Measurements from ENCODE around the gene GPC6. TPM values are rescaled to one million over a fixed set of nuclear protein-coding genes. Genes with fewer than 3 reads are reported as not detected.

Gene GPC6
- total and polyA plus RNA-seq, 2 experiments from 2014 or later, result 14.4 to 20.8 TPM

GRCh38 chr13:93307651-93308050 lies 81.0 kb downstream of the GPC6 start:
- 85 to 86% methylated on average over 5 of the region's 5 CpGs for WGBS, 2 experiments (ENCODE audit: low coverage in 1 of 2, low lambda C conversion rate in 2 of 2, missing lambda C conversion rate in 2 of 2)
- in situ Hi-C loops (cut with MboI), result no loop called here
- DNase-seq, result peak; percentile 20

GRCh38 chr13:93309886-93310523 lies 83.4 kb downstream of the GPC6 start:
- in situ Hi-C loops (cut with MboI), result no loop called here
- H3K4me2 ChIP-seq (ENCODE audit: unreplicated experiment), result peak overlapping the region; percentile 2

More at GRCh38 chr13:93307651-93308050, 81.0 kb downstream of the GPC6 start:
- H3K4me2 ChIP-seq (ENCODE audit: unreplicated experiment), result peak overlapping the region; percentile 53
- H4K20me1 ChIP-seq (ENCODE audit: insufficient read depth), result no peaks in the 10 kb centered on the region
- H3K27ac ChIP-seq, result no peak overlapping the region
- H3K36me3 ChIP-seq (ENCODE audit: low read depth), result no peaks in the 10 kb centered on the region
- no peak overlapping the region for H2AFZ ChIP-seq
- peaks cover 34% of the 10 kb centered on the region for H3K4me1 ChIP-seq (ENCODE audit: insufficient read depth)
- no peak overlapping the region for H3K9ac ChIP-seq
- no peaks in the 10 kb centered on the region for H3K9me3 ChIP-seq (ENCODE audit: low read depth)
- H3F3A ChIP-seq (ENCODE audit: insufficient read depth), result no peaks in the 10 kb centered on the region
- H3K4me3 ChIP-seq, result no peak overlapping the region
- TF ChIP-seq EZH2phosphoT487 (IDR thresholded peaks at IDR 0.05; ENCODE audit: insufficient read depth, low read depth) (no peak), EZH2 (IDR thresholded peaks at IDR 0.05; ENCODE audit: insufficient read depth, poor library complexity, severe bottlenecking) (no peak)
- no peaks in the 10 kb centered on the region for H3K27me3 ChIP-seq (replicated peaks; ENCODE audit: insufficient read depth)
- no peaks in the 10 kb centered on the region for H3K79me2 ChIP-seq (ENCODE audit: insufficient read depth)
- H3K9me2 ChIP-seq (ENCODE audit: insufficient read depth), result no peaks in the 10 kb centered on the region

GRCh38 chr13:93316841-93317240 lies 90.2 kb downstream of the GPC6 start:
- Histone ChIP-seq H3K9ac (no peak overlapping the region), H3K4me3 (no peak overlapping the region), H3K79me2 (ENCODE audit: insufficient read depth) (no peaks in the 10 kb centered on the region), H2AFZ (no peak overlapping the region), H3K27ac (no peak overlapping the region), H3K27me3 (replicated peaks; ENCODE audit: insufficient read depth) (no peaks in the 10 kb centered on the region), H3K36me3 (ENCODE audit: low read depth) (no peaks in the 10 kb centered on the region), H3F3A (ENCODE audit: insufficient read depth) (no peaks in the 10 kb centered on the region), H3K4me2 (ENCODE audit: unreplicated experiment) (no peak overlapping the region), H3K9me2 (ENCODE audit: insufficient read depth) (no peaks in the 10 kb centered on the region), H4K20me1 (ENCODE audit: insufficient read depth) (no peaks in the 10 kb centered on the region), H3K9me3 (ENCODE audit: low read depth) (no peaks in the 10 kb centered on the region), H3K4me1 (ENCODE audit: insufficient read depth) (peaks cover 5% of the 10 kb centered on the region)
- WGBS, 2 experiments (ENCODE audit: low coverage in 1 of 2, low lambda C conversion rate in 2 of 2, missing lambda C conversion rate in 2 of 2), result 54 to 62% methylated on average over 3 of the region's 3 CpGs
- no peak for DNase-seq
- in situ Hi-C loops (cut with MboI), result no loop called here
- no peak for TF ChIP-seq EZH2 (IDR thresholded peaks at IDR 0.05; ENCODE audit: insufficient read depth, poor library complexity, severe bottlenecking)
- no peak for TF ChIP-seq EZH2phosphoT487 (IDR thresholded peaks at IDR 0.05; ENCODE audit: insufficient read depth, low read depth)

More at GRCh38 chr13:93309886-93310523, 83.4 kb downstream of the GPC6 start:
- Histone ChIP-seq H3K4me1 (ENCODE audit: insufficient read depth) (peaks cover 34% of the 10 kb centered on the region), H3K4me3 (no peak overlapping the region), H3K9ac (no peak overlapping the region), H3K79me2 (ENCODE audit: insufficient read depth) (no peaks in the 10 kb centered on the region), H3K27ac (peak overlapping the region; percentile 27), H3K9me2 (ENCODE audit: insufficient read depth) (no peaks in the 10 kb centered on the region), H3K9me3 (ENCODE audit: low read depth) (no peaks in the 10 kb centered on the region), H4K20me1 (ENCODE audit: insufficient read depth) (no peaks in the 10 kb centered on the region), H3K27me3 (replicated peaks; ENCODE audit: insufficient read depth) (no peaks in the 10 kb centered on the region), H3K36me3 (ENCODE audit: low read depth) (no peaks in the 10 kb centered on the region), H2AFZ (peak overlapping the region; percentile 62; the same call in 1 of the 2 replicates), H3F3A (ENCODE audit: insufficient read depth) (no peaks in the 10 kb centered on the region)
- 35 to 40% methylated on average over 7 of the region's 7 CpGs for WGBS, 2 experiments (ENCODE audit: low coverage in 1 of 2, low lambda C conversion rate in 2 of 2, missing lambda C conversion rate in 2 of 2)
- DNase-seq, result peak; percentile 87
- TF ChIP-seq EZH2phosphoT487 (IDR thresholded peaks at IDR 0.05; ENCODE audit: insufficient read depth, low read depth) (no peak), EZH2 (IDR thresholded peaks at IDR 0.05; ENCODE audit: insufficient read depth, poor library complexity, severe bottlenecking) (no peak)

- TF ChIP-seq EZH2 (IDR thresholded peaks at IDR 0.05; ENCODE audit: insufficient read depth, poor library complexity, severe bottlenecking) (no peak), EZH2phosphoT487 (IDR thresholded peaks at IDR 0.05; ENCODE audit: insufficient read depth, low read depth) (no peak)
- H3K9ac ChIP-seq, result no peak overlapping the region
- H3K79me2 ChIP-seq (ENCODE audit: insufficient read depth), result no peaks in the 10 kb centered on the region
- H4K20me1 ChIP-seq (ENCODE audit: insufficient read depth), result no peaks in the 10 kb centered on the region
- peaks cover 5% of the 10 kb centered on the region for H3K4me1 ChIP-seq (ENCODE audit: insufficient read depth)
- H3K4me2 ChIP-seq (ENCODE audit: unreplicated experiment), result no peak overlapping the region
- in situ Hi-C loops (cut with MboI), result no loop called here
- WGBS, 2 experiments (ENCODE audit: low coverage in 1 of 2, low lambda C conversion rate in 2 of 2, missing lambda C conversion rate in 2 of 2), result 60 to 61% methylated on average over 4 of the region's 4 CpGs
- H3K9me2 ChIP-seq (ENCODE audit: insufficient read depth), result no peaks in the 10 kb centered on the region
- H3K9me3 ChIP-seq (ENCODE audit: low read depth), result no peaks in the 10 kb centered on the region
- no peaks in the 10 kb centered on the region for H3F3A ChIP-seq (ENCODE audit: insufficient read depth)
- no peak overlapping the region for H3K27ac ChIP-seq
- DNase-seq, result peak; percentile 42
- no peaks in the 10 kb centered on the region for H3K27me3 ChIP-seq (replicated peaks; ENCODE audit: insufficient read depth)
- H2AFZ ChIP-seq, result no peak overlapping the region
- H3K36me3 ChIP-seq (ENCODE audit: low read depth), result no peaks in the 10 kb centered on the region
- H3K4me3 ChIP-seq, result no peak overlapping the region
These were observed 92.1 kb downstream of the GPC6 start for GRCh38 chr13:93318534-93319254.

Measured in GM23248 (cell line).